Urothelium cell line (cell line): ENCODE data around the gene OR4L1.
"Not testable (repeated sequence)": the region's sequence is repeated elsewhere in the genome, so short reads cannot be mapped to it uniquely, and the experiment has no call there.

Experiments used
- DNase-seq: peaks from one replicate; pipeline ENCODE4 v3.0.0; 2011; ENCODE audit warnings: low spot score, mixed read lengths
- FAIRE-seq: peaks from 2 replicates; lab custom pipeline; 2011; peaks lifted over from hg19 to GRCh38; lab: Jason Lieb, UNC

The OR4L1 gene

GRCh38 chr14:20059745-20060144 is at the start of gene OR4L1:
OR4L1 (plus strand) TSS chr14:20060045; CDS start chr14:20060045, 0 bp downstream.
- no peak for FAIRE-seq

GRCh38 chr14:20019257-20019865 is 40.5 kb upstream of the OR4L1 start, which contains the start of gene OR4K14:
OR4K14 (minus strand) TSS chr14:20019307; CDS start chr14:20015193, 4,114 bp downstream.
- FAIRE-seq (no peak), DNase-seq (no peak)

More at GRCh38 chr14:20059745-20060144, at the start of gene OR4L1:
- DNase-seq: no peak

- no peak for FAIRE-seq
Measured at GRCh38 chr14:20031058-20031457, 28.8 kb upstream of the OR4L1 start.

GRCh38 chr14:20035449-20035848 is 24.4 kb upstream of the OR4L1 start:
- DNase-seq (no peak), FAIRE-seq (no peak)

More at GRCh38 chr14:20031058-20031457, 28.8 kb upstream of the OR4L1 start:
- DNase-seq: no peak

- FAIRE-seq (no peak), DNase-seq (no peak)
Measured at GRCh38 chr14:20035938-20036337, 23.9 kb upstream of the OR4L1 start, which contains the start of gene OR4K13. OR4K13 (minus strand) TSS chr14:20036038; CDS start chr14:20034758, 1,280 bp downstream.

GRCh38 chr14:20044243-20044642 is 15.6 kb upstream of the OR4L1 start:
- no peak for DNase-seq
- no peak for FAIRE-seq

GRCh38 chr14:20048202-20048601 is 11.6 kb upstream of the OR4L1 start:
- FAIRE-seq (no peak), DNase-seq (no peak)

GRCh38 chr14:20092050-20092449 is 32.2 kb downstream of the OR4L1 start:
- FAIRE-seq (no peak), DNase-seq (no peak)

GRCh38 chr14:20093442-20093841 is 33.6 kb downstream of the OR4L1 start:
- DNase-seq: no peak

GRCh38 chr14:20098926-20099770 is 39.3 kb downstream of the OR4L1 start:
- DNase-seq, FAIRE-seq: not testable (repeated sequence)

More at GRCh38 chr14:20093442-20093841, 33.6 kb downstream of the OR4L1 start:
- no peak for FAIRE-seq

GRCh38 chr14:20110438-20110837 is 50.6 kb downstream of the OR4L1 start, which contains the start of gene OR4K17:
OR4K17 (plus strand) TSS chr14:20110739; CDS start chr14:20117500, 6,761 bp downstream.
- FAIRE-seq (no peak), DNase-seq (no peak)
